D721Med (cell line): ENCODE data around the gene DNAAF2.

ENCODE experiments used
- DNase-seq: peaks from one replicate; pipeline ENCODE4 v3.0.0; 2011; ENCODE audit warnings: low spot score; ENCODE audit not compliant: insufficient read length
- FAIRE-seq: peaks from 2 replicates; lab custom pipeline; 2011; peaks lifted over from hg19 to GRCh38; lab: Jason Lieb, UNC
- CTCF ChIP-seq: IDR thresholded peaks from 2 replicates; pipeline ENCODE4 v1.5.1; 2012; ENCODE audit warnings: mild to moderate bottlenecking, control low read depth; ENCODE audit not compliant: insufficient read depth; ENCODE audit errors: missing control alignments

DNAAF2 gene

DNA sequence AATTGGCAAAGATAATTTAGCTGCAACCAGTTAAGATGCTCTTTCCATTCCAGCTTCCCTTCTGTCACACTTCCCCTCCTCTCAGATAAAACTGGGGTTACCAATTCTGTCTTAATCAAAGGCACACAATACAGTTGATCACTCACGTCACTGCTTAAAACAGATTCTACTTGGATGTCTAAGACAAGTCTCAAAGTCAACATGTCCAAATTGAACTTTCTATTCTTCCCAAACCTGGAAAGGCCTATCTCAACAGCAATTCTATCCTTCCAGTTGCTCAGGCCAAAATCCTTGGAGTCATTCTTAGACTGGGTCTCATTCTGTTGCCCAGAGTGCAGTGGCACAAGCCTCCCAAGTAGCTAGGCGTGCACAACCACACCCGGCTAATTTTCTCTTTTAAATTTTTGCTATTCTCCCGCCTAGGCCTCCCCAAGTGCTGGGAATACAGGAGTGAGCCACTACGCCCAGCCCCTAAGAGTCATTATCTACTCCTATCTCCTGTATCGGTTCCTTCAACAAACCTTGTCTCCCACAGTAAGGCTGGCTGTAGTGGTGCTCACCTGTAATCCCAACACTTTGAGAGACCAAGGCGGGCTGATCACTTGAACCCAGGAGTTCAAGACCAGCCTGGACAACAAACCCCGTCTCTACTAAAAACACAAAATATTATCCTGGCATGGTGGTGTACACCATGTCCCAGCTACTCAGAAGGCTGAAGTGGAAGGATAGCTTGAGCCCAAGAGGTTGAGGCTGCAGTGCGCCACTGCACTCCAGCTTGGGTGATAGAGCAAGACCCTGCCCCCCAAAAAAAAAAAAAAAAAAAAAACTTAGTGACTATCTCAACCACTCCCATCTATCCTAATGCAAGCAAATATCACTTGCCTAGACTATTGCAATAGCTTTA, 53.6 kb downstream of the DNAAF2 start:
- DNase-seq (no peak), FAIRE-seq (no peak)
- no peak for TF ChIP-seq CTCF

GRCh38 chr14:49579841-49580240, 55.2 kb downstream of the DNAAF2 start:
- FAIRE-seq: no peak
- no peak for TF ChIP-seq CTCF
- DNase-seq: no peak

- DNase-seq (no peak), FAIRE-seq (no peak)
- TF ChIP-seq CTCF: no peak
Measured at GRCh38 chr14:49578141-49578540, 56.9 kb downstream of the DNAAF2 start.
